ENCODE measurements around the gene RPP21.

RPP21 gene

GRCh38 chr6:30344868-30345671 lies at the start of gene RPP21:
Gene RPP21, plus strand, starts transcription at chr6:30345156. Its CDS starts 16 bp downstream, at chr6:30345172.
- DNase-seq: peak; percentile 83

GRCh38 chr6:30295837-30296236 lies 49.1 kb upstream of the RPP21 start:
- DNase-seq: no peak

- no peak for DNase-seq
Observed at GRCh38 chr6:30304002-30304401, 41.0 kb upstream of the RPP21 start.

- DNase-seq: no peak
Observed at GRCh38 chr6:30311101-30311500, 33.9 kb upstream of the RPP21 start.

- no peak for DNase-seq
Observed at GRCh38 chr6:30311671-30312070, 33.3 kb upstream of the RPP21 start.

- DNase-seq: no peak
Observed at GRCh38 chr6:30312266-30312665, 32.7 kb upstream of the RPP21 start.

GRCh38 chr6:30312676-30313321 lies 32.2 kb upstream of the RPP21 start:
- DNase-seq: no peak

GRCh38 chr6:30315156-30315555 lies 29.8 kb upstream of the RPP21 start:
- no peak for DNase-seq

GRCh38 chr6:30317913-30318589 lies 26.9 kb upstream of the RPP21 start:
- no peak for DNase-seq

GRCh38 chr6:30319146-30319835 lies 25.7 kb upstream of the RPP21 start:
- no peak for DNase-seq

GRCh38 chr6:30321692-30322388 lies 23.1 kb upstream of the RPP21 start:
- DNase-seq: no peak

GRCh38 chr6:30322527-30323501 lies 22.1 kb upstream of the RPP21 start:
- no peak for DNase-seq

- DNase-seq: no peak
Observed at GRCh38 chr6:30323806-30324205, 21.1 kb upstream of the RPP21 start.

- no peak for DNase-seq
Observed at GRCh38 chr6:30325150-30325872, 19.6 kb upstream of the RPP21 start.

GRCh38 chr6:30325873-30326525 lies 19.0 kb upstream of the RPP21 start:
- DNase-seq: peak; percentile 78

- DNase-seq: peak; percentile 78
Observed at GRCh38 chr6:30326526-30327231, 18.3 kb upstream of the RPP21 start, which contains the start of gene TRIM39. Gene TRIM39, plus strand, starts transcription at chr6:30326927. Its CDS starts 2,391 bp downstream, at chr6:30329318.

- peak; percentile 70 for DNase-seq
Observed at GRCh38 chr6:30327232-30327746, 17.7 kb upstream of the RPP21 start.

GRCh38 chr6:30328397-30328796 lies 16.6 kb upstream of the RPP21 start:
- DNase-seq: no peak

- no peak for DNase-seq
Observed at GRCh38 chr6:30329331-30329730, 15.6 kb upstream of the RPP21 start.

Measured in DMS79 treated with DMSO at 0.1 percent for 48 hours (cell line).